ENCODE results near the gene RRP36. TPM values are rescaled to one million over a fixed set of nuclear protein-coding genes. Genes with fewer than 3 reads are reported as not detected.

Gene RRP36
- total RNA-seq, 1 experiment from 2014 or later: 62.5 TPM

DNA sequence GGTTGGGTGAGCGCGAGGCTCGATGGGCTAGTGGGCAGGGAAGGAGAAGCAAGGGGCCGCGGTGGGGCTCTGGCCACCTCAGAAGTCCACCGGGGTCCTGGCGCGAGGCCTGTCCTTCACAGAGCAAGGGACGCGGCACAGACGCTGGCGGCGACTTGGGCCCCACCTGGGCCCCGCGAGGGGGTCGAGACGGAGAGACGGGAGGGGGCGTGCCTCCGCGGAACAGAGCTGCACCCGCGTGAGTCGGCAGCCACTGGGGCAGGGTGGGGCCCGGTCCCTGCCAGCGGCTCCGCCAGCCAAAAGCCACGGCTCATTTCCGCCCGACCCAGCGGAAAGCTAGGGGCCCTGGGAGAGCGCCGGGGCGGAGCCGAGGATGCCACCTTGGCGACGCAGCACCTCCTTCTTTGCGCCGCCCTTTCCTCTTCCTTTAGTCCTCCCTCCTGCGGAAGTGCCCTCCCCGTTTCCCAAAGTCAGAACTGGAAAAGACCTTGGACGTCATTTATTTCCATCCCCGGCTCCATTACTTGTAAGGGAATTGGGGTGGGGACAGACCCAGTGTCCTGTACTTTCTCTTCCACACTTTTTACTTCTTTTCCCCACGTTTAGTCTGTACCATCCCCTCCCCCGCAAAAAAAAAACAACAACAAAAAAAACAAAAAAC, 32.3 kb downstream of the RRP36 start, which contains the start of gene CUL7:
TSS of gene CUL7 (minus strand) at position 307 of the 661 bp plus-strand sequence. CDS start 1,063 bp downstream, outside the sequence.
- peak within 1 kb of the TSS; percentile 91 for H2AFZ ChIP-seq
- H3K36me3 ChIP-seq (ENCODE audit: low read depth): peaks cover 3% of the 10 kb centered on the region; the same call in 1 of the 2 replicates
- H3K79me2 ChIP-seq (ENCODE audit: low read depth): peaks cover 36% of the 10 kb centered on the region
- H3K4me2 ChIP-seq: peak within 1 kb of the TSS; percentile 99
- intact Hi-C loops (cut with micrococcal nuclease; ENCODE audit: unreplicated experiment): no loop called here
- H3K27ac ChIP-seq: peak within 1 kb of the TSS; percentile 64
- BruUV-seq (replicated peaks): no TSS peak
- no peaks in the 10 kb centered on the region for H3K27me3 ChIP-seq (ENCODE audit: insufficient read depth, low read depth)
- no peaks in the 10 kb centered on the region for H3K9me2 ChIP-seq (ENCODE audit: insufficient read depth)
- TF ChIP-seq CTCF (conservative IDR thresholded peaks at IDR 0.05) (0 out of 2 replicates have a peak, but pooled peaks have one; percentile 15), EZH2 (IDR thresholded peaks at IDR 0.05; ENCODE audit: low read depth) (no peak)
- CTCF ChIA-PET: interaction anchor here (0.5 to 0.9 kb wide), 5 partner anchors 46 to 117 kb away, joined by 3 to 8 read pairs (median 5); no protein-coding TSS in a partner anchor
- peak within 1 kb of the TSS; percentile 89 for H3K4me3 ChIP-seq
- peak; percentile 85 to 92 for DNase-seq
- POLR2A ChIA-PET (ENCODE audit: unreplicated experiment): interaction anchor here (0.5 to 1.0 kb wide), 7 partner anchors 69 to 1319 kb away, joined by 3 to 6 read pairs (median 4); partner anchors contain the start of genes ABCC10, CNPY3, PPP2R5D and SRF
- H3F3A ChIP-seq (ENCODE audit: insufficient read depth, low read depth): peaks cover 18% of the 10 kb centered on the region; the same call in 1 of the 2 replicates
- peaks cover 10% of the 10 kb centered on the region for H3K4me1 ChIP-seq (replicated peaks; ENCODE audit: insufficient read depth)
- no peaks in the 10 kb centered on the region for H3K9me3 ChIP-seq (ENCODE audit: insufficient read depth, low read depth)
- H4K20me1 ChIP-seq (ENCODE audit: insufficient read depth): no peaks in the 10 kb centered on the region

DNA sequence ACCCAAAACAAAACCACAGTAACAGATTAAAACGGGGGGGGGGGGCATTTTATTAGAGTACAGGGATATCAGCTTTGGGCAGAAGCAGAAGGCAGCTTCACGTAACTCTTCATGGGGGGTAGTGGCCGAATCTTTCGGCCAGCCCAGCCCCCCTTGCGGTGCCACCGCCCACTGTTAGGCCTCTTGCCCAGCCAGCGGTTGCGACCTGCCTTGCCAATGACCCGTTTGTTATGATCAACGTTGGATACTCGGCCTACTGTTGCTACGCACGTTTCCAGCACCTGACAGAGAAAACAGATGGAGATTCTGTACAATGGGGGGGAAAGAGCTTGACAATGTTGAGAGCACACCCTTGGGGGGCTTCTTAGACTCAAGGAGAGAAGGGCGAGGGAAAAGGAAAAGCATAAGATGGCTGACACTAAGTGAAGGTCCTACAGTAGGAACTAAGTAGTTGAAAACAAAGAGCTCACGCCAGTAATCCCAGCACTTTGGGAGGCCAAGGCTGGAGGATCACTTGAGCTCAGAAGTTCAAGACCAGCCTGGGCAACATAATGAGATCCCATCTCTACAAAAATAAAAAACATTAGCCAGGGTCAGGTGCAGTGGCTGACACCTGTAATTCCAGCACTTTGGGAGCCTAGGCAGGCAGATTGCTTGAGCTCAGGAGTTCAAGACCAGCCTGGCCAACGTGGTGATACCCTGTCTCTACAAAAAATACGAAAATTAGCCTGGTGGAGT, 33.0 kb downstream of the RRP36 start:
- H3K79me2 ChIP-seq (ENCODE audit: low read depth): peaks cover 42% of the 10 kb centered on the region
- TF ChIP-seq CTCF (conservative IDR thresholded peaks at IDR 0.05) (no peak), EZH2 (IDR thresholded peaks at IDR 0.05; ENCODE audit: low read depth) (no peak)
- no peaks in the 10 kb centered on the region for H3K9me3 ChIP-seq (ENCODE audit: insufficient read depth, low read depth)
- no peak overlapping the region for H2AFZ ChIP-seq
- POLR2A ChIA-PET (ENCODE audit: unreplicated experiment): interaction anchor here (0.6 to 1.0 kb wide), 5 partner anchors 70 to 1320 kb away, joined by 3 to 6 read pairs (median 4); partner anchors contain the start of genes CNPY3, PPP2R5D and SRF
- H4K20me1 ChIP-seq (ENCODE audit: insufficient read depth): no peaks in the 10 kb centered on the region
- H3K4me1 ChIP-seq (replicated peaks; ENCODE audit: insufficient read depth): peaks cover 10% of the 10 kb centered on the region
- TSS peak; percentile 93 for BruUV-seq (replicated peaks)
- CTCF ChIA-PET: interaction anchor here (0.6 to 0.9 kb wide), 3 partner anchors 47 to 116 kb away, joined by 3 to 6 read pairs (median 5); no protein-coding TSS in a partner anchor
- peaks cover 18% of the 10 kb centered on the region; the same call in 1 of the 2 replicates for H3F3A ChIP-seq (ENCODE audit: insufficient read depth, low read depth)
- H3K9me2 ChIP-seq (ENCODE audit: insufficient read depth): no peaks in the 10 kb centered on the region
- H3K4me3 ChIP-seq: peak overlapping the region; percentile 89; the same call in 1 of the 2 replicates
- intact Hi-C loops (cut with micrococcal nuclease; ENCODE audit: unreplicated experiment): no loop called here
- H3K4me2 ChIP-seq: peak overlapping the region; percentile 99
- no peak overlapping the region for H3K27ac ChIP-seq
- no peaks in the 10 kb centered on the region for H3K36me3 ChIP-seq (ENCODE audit: low read depth)
- no peaks in the 10 kb centered on the region for H3K27me3 ChIP-seq (ENCODE audit: insufficient read depth, low read depth)
- DNase-seq: no peak

- Histone ChIP-seq H3F3A (ENCODE audit: insufficient read depth, low read depth) (peaks cover 30% of the 10 kb centered on the region; the same call in 1 of the 2 replicates), H3K79me2 (ENCODE audit: low read depth) (peaks cover 42% of the 10 kb centered on the region), H3K4me1 (replicated peaks; ENCODE audit: insufficient read depth) (peaks cover 15% of the 10 kb centered on the region), H3K27me3 (ENCODE audit: insufficient read depth, low read depth) (no peaks in the 10 kb centered on the region), H3K9me3 (ENCODE audit: insufficient read depth, low read depth) (no peaks in the 10 kb centered on the region), H3K4me3 (no peak overlapping the region), H3K9me2 (ENCODE audit: insufficient read depth) (no peaks in the 10 kb centered on the region), H4K20me1 (ENCODE audit: insufficient read depth) (no peaks in the 10 kb centered on the region), H3K27ac (no peak overlapping the region), H2AFZ (no peak overlapping the region), H3K4me2 (no peak overlapping the region), H3K36me3 (ENCODE audit: low read depth) (no peaks in the 10 kb centered on the region)
- no TSS peak for BruUV-seq (replicated peaks)
- no peak for TF ChIP-seq EZH2 (IDR thresholded peaks at IDR 0.05; ENCODE audit: low read depth)
- no peak for TF ChIP-seq CTCF (conservative IDR thresholded peaks at IDR 0.05)
- DNase-seq: no peak
- ChIA-PET POLR2A (ENCODE audit: unreplicated experiment) (no interaction called here), CTCF (no interaction called here)
- intact Hi-C loops (cut with micrococcal nuclease; ENCODE audit: unreplicated experiment): loop anchor here (5.0 kb wide), 1 partner anchor 44 kb away; the partner anchor contains the start of genes KLHDC3 and MEA1
Measured at GRCh38 chr6:43055966-43056365, 34.5 kb downstream of the RRP36 start.
